GM23248 (cell line): Measurements from ENCODE around the gene ARL14EP.

Experiments used
- EZH2 ChIP-seq: fragments of 200-600 bp; sonication (generic); IDR thresholded peaks from 2 replicates; pipeline ENCODE4 v1.6.1; 2018; ENCODE audit warnings: antibody characterized with exemption, mild to moderate bottlenecking; ENCODE audit not compliant: insufficient read depth, poor library complexity, severe bottlenecking
- EZH2phosphoT487 ChIP-seq: fragments of 200-600 bp; sonication (generic); IDR thresholded peaks from 2 replicates; pipeline ENCODE4 v1.6.1; 2018; ENCODE audit warnings: antibody characterized with exemption, moderate library complexity, mild to moderate bottlenecking, low read depth; ENCODE audit not compliant: insufficient read depth

- TF ChIP-seq EZH2 = no peak
- no peak for TF ChIP-seq EZH2phosphoT487
Observed at GRCh38 chr11:30282289-30282631, 40.6 kb upstream of the ARL14EP start.
